ENCODE data around the gene SLC2A9. TPM values are rescaled to one million over a fixed set of nuclear protein-coding genes. Genes with fewer than 3 reads are reported as not detected.

SLC2A9 gene
- total RNA-seq, 1 donor from 2014 or later, result 0.72 TPM

GRCh38 chr4:9874385-9874784, 146.9 kb downstream of the SLC2A9 start:
- TF ChIP-seq, protein P1, sequence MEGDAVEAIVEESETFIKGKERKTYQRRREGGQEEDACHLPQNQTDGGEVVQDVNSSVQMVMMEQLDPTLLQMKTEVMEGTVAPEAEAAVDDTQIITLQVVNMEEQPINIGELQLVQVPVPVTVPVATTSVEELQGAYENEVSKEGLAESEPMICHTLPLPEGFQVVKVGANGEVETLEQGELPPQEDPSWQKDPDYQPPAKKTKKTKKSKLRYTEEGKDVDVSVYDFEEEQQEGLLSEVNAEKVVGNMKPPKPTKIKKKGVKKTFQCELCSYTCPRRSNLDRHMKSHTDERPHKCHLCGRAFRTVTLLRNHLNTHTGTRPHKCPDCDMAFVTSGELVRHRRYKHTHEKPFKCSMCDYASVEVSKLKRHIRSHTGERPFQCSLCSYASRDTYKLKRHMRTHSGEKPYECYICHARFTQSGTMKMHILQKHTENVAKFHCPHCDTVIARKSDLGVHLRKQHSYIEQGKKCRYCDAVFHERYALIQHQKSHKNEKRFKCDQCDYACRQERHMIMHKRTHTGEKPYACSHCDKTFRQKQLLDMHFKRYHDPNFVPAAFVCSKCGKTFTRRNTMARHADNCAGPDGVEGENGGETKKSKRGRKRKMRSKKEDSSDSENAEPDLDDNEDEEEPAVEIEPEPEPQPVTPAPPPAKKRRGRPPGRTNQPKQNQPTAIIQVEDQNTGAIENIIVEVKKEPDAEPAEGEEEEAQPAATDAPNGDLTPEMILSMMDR (IDR thresholded peaks at IDR 0.05), result no peak
- peaks cover under 1% of the 10 kb centered on the region for H3K36me3 Mint-ChIP-seq (ENCODE audit: low read depth)
- H3K9me3 Mint-ChIP-seq (ENCODE audit: low read depth), result peaks cover 16% of the 10 kb centered on the region
- DNase-seq (ENCODE audit: low spot score), result no peak
- no peak overlapping the region for H3K27ac Mint-ChIP-seq (ENCODE audit: unreplicated experiment)
- no peak overlapping the region for H3K4me3 Mint-ChIP-seq (ENCODE audit: unreplicated experiment)
- peaks cover 9% of the 10 kb centered on the region for H3K27me3 Mint-ChIP-seq (ENCODE audit: low read depth)
- H3K4me1 Mint-ChIP-seq (ENCODE audit: low read depth), result no peaks in the 10 kb centered on the region

- H3K27ac Mint-ChIP-seq (ENCODE audit: unreplicated experiment), result no peak overlapping the region
Observed at GRCh38 chr4:9870165-9870790, 151.0 kb downstream of the SLC2A9 start.

GRCh38 chr4:9867751-9868425, 153.4 kb downstream of the SLC2A9 start:
- peaks cover 1% of the 10 kb centered on the region for H3K36me3 Mint-ChIP-seq (ENCODE audit: low read depth)
- H3K9me3 Mint-ChIP-seq (ENCODE audit: low read depth), result peaks cover 12% of the 10 kb centered on the region

More at GRCh38 chr4:9870165-9870790, 151.0 kb downstream of the SLC2A9 start:
- Mint-ChIP-seq H3K36me3 (ENCODE audit: low read depth) (peaks cover 1% of the 10 kb centered on the region), H3K4me1 (ENCODE audit: low read depth) (no peaks in the 10 kb centered on the region), H3K4me3 (ENCODE audit: unreplicated experiment) (no peak overlapping the region), H3K27me3 (ENCODE audit: low read depth) (peaks cover 2% of the 10 kb centered on the region), H3K9me3 (ENCODE audit: low read depth) (peaks cover 17% of the 10 kb centered on the region)
- DNase-seq (ENCODE audit: low spot score), result no peak
- TF ChIP-seq, protein P1 (IDR thresholded peaks at IDR 0.05), result no peak

GRCh38 chr4:9866931-9867330, 154.4 kb downstream of the SLC2A9 start:
- Mint-ChIP-seq H3K27me3 (ENCODE audit: low read depth) (peaks cover 2% of the 10 kb centered on the region), H3K4me3 (ENCODE audit: unreplicated experiment) (no peak overlapping the region), H3K9me3 (ENCODE audit: low read depth) (peaks cover 12% of the 10 kb centered on the region), H3K36me3 (ENCODE audit: low read depth) (peaks cover 1% of the 10 kb centered on the region), H3K27ac (ENCODE audit: unreplicated experiment) (no peak overlapping the region), H3K4me1 (ENCODE audit: low read depth) (no peaks in the 10 kb centered on the region)
- no peak for DNase-seq (ENCODE audit: low spot score)
- TF ChIP-seq, protein P1 (IDR thresholded peaks at IDR 0.05), result no peak

More at GRCh38 chr4:9867751-9868425, 153.4 kb downstream of the SLC2A9 start:
- Mint-ChIP-seq H3K4me1 (ENCODE audit: low read depth) (no peaks in the 10 kb centered on the region), H3K27ac (ENCODE audit: unreplicated experiment) (no peak overlapping the region), H3K27me3 (ENCODE audit: low read depth) (peaks cover 2% of the 10 kb centered on the region), H3K4me3 (ENCODE audit: unreplicated experiment) (no peak overlapping the region)
- TF ChIP-seq, protein P1 (IDR thresholded peaks at IDR 0.05), result no peak
- no peak for DNase-seq (ENCODE audit: low spot score)

DNA sequence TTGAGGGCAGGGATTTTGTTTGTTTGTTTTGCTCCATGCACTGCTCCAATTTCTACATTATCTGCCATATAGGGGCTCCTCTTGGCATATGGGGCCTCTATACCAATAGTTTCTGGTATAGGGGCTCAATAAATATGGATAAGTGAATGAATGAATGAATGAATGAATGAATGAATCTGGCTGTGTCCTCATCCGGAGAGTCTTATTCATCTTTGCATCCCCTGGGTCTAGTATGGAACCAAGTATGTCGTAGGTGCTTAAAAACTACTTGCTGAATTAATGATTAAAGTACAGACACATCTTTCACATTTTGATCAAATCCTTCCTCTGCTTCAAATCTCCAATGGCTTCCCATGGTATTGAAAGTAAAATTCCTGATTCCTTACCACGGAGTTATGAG, 159.7 kb downstream of the SLC2A9 start:
- H3K4me3 Mint-ChIP-seq (ENCODE audit: unreplicated experiment), result no peak overlapping the region
- H3K9me3 Mint-ChIP-seq (ENCODE audit: low read depth), result peaks cover 21% of the 10 kb centered on the region

More for the DNA sequence above, 159.7 kb downstream of the SLC2A9 start:
- H3K36me3 Mint-ChIP-seq (ENCODE audit: low read depth), result no peaks in the 10 kb centered on the region
- no peak for DNase-seq (ENCODE audit: low spot score)
- H3K27me3 Mint-ChIP-seq (ENCODE audit: low read depth), result no peaks in the 10 kb centered on the region
- no peaks in the 10 kb centered on the region for H3K4me1 Mint-ChIP-seq (ENCODE audit: low read depth)
- H3K27ac Mint-ChIP-seq (ENCODE audit: unreplicated experiment), result no peak overlapping the region
- TF ChIP-seq, protein P1 (IDR thresholded peaks at IDR 0.05), result no peak
